ENCODE data around the gene RASL10B.

GRCh38 chr17:35752945-35753764 is 21.7 kb downstream of the RASL10B start, which contains the start of gene GAS2L2:
- TF ChIP-seq CTCF (IDR thresholded peaks at IDR 0.05; ENCODE audit: insufficient read depth, low read length, poor library complexity, severe bottlenecking), result no peak
- no peak for TF ChIP-seq EZH2phosphoT487 (conservative IDR thresholded peaks at IDR 0.05; ENCODE audit: low read length)

All from SU-DHL-6 (cell line).